Neural progenitor cell (in vitro differentiated cells): ENCODE data around the gene PEAR1. TPM values are rescaled to one million over a fixed set of nuclear protein-coding genes. Genes with fewer than 3 reads are reported as not detected.
A peak's percentile ranks its signal among the peaks of the same experiment; 100 is the strongest.
"Not testable (repeated sequence)": the region's sequence is repeated elsewhere in the genome, so short reads cannot be mapped to it uniquely, and the experiment has no call there.

Source experiments
- DNase-seq: peaks from one replicate; pipeline ENCODE4 v3.0.0-alpha.2; 2016; ENCODE audit warnings: low spot score
- H2AFZ ChIP-seq: fragments of 200-600 bp; sonication (generic); replicated peaks from 2 replicates; pipeline ENCODE4 v1.6.1; 2016; ENCODE audit warnings: antibody characterized with exemption
- H3F3A ChIP-seq: fragments of 200-600 bp; sonication (generic); 2 replicates; pipeline ENCODE4 v1.6.1; 2016; ENCODE audit warnings: antibody characterized with exemption, low read depth
- H3K27ac ChIP-seq: fragments of 200-600 bp; sonication (generic); 2 replicates; pipeline ENCODE4 v1.5.1; 2016; ENCODE audit warnings: mild to moderate bottlenecking
- H3K27me3 ChIP-seq: fragments of 200-600 bp; sonication (generic); 2 replicates; pipeline ENCODE4 v1.6.1; 2016; ENCODE audit warnings: mild to moderate bottlenecking, moderate library complexity
- H3K36me3 ChIP-seq: fragments of 200-600 bp; sonication (generic); 2 replicates; pipeline ENCODE4 v1.5.1; 2016
- H3K4me1 ChIP-seq: fragments of 200-600 bp; sonication (generic); 2 replicates; pipeline ENCODE4 v1.6.1; 2016; ENCODE audit warnings: mixed run types
- H3K4me2 ChIP-seq: fragments of 200-600 bp; sonication (generic); 2 replicates; pipeline ENCODE4 v1.6.1; 2016
- H3K4me3 ChIP-seq: fragments of 200-600 bp; sonication (generic); 2 replicates; pipeline ENCODE4 v1.5.1; 2016
- H3K79me2 ChIP-seq: fragments of 200-600 bp; sonication (generic); 2 replicates; pipeline ENCODE4 v1.6.1; 2016; ENCODE audit warnings: low read depth
- H3K9ac ChIP-seq: fragments of 200-600 bp; sonication (generic); 2 replicates; pipeline ENCODE4 v1.6.1; 2016
- H3K9me3 ChIP-seq: fragments of 200-600 bp; sonication (generic); 2 replicates; pipeline ENCODE4 v1.5.1; 2016; ENCODE audit warnings: low read depth
- H4K20me1 ChIP-seq: fragments of 200-600 bp; sonication (generic); 2 replicates; pipeline ENCODE4 v1.6.1; 2016; ENCODE audit warnings: low read depth
- H3K27ac Mint-ChIP-seq: 3 replicates; pipeline ENCODE4 v1.8.0; 2021; ENCODE audit warnings: mixed read lengths
- H3K27me3 Mint-ChIP-seq: 2 replicates; pipeline ENCODE4 v1.8.0; 2022; ENCODE audit warnings: low read depth, mild to moderate bottlenecking, inconsistent platforms, moderate library complexity, mixed read lengths; ENCODE audit not compliant: insufficient read depth
- H3K36me3 Mint-ChIP-seq: 3 replicates; pipeline ENCODE4 v1.8.0; 2021; ENCODE audit warnings: mixed read lengths
- H3K4me1 Mint-ChIP-seq: 3 replicates; pipeline ENCODE4 v1.8.0; 2021; ENCODE audit warnings: mixed read lengths
- H3K4me3 Mint-ChIP-seq: 3 replicates; pipeline ENCODE4 v1.8.0; 2021; ENCODE audit warnings: mild to moderate bottlenecking, moderate library complexity, mixed read lengths
- H3K9me3 Mint-ChIP-seq: 3 replicates; pipeline ENCODE4 v1.8.0; 2020; ENCODE audit warnings: mixed read lengths
- EZH2 ChIP-seq: fragments of 200-600 bp; sonication (generic); IDR thresholded peaks from 2 replicates; pipeline ENCODE4 v1.6.1; 2017; ENCODE audit warnings: antibody characterized with exemption, mild to moderate bottlenecking, moderate library complexity
- EZH2phosphoT487 ChIP-seq: fragments of 200-600 bp; sonication (generic); IDR thresholded peaks from 2 replicates; pipeline ENCODE4 v1.6.1; 2017; ENCODE audit warnings: antibody characterized with exemption
- total RNA-seq: library from RNA; depleted of rRNA; stranded (reverse); fragments of >200 nt; gene quantifications from 2 replicates; pipeline ENCODE4 v1.2.3, GENCODE V29; 2015; ENCODE audit warnings: low replicate concordance
- TF ChIP-seq, protein P1 (sequence below): fragments of 200-600 bp; sonication (generic); IDR thresholded peaks from 2 replicates; pipeline ENCODE4 v1.5.1; 2017; ENCODE audit warnings: antibody characterized with exemption, mild to moderate bottlenecking

The PEAR1 gene
- total RNA-seq, 1 donor from 2014 or later, result not detected

- Mint-ChIP-seq H3K4me1 (peaks cover 17% of the 10 kb centered on the region), H3K9me3 (peaks cover 9% of the 10 kb centered on the region), H3K27me3 (peaks cover 85% of the 10 kb centered on the region), H3K36me3 (no peaks in the 10 kb centered on the region), H3K27ac (no peak overlapping the region), H3K4me3 (no peak overlapping the region)
- peaks cover 17% of the 10 kb centered on the region for H3K4me1 ChIP-seq
- no peaks in the 10 kb centered on the region for H3K36me3 ChIP-seq
- H3K9me3 ChIP-seq, result no peaks in the 10 kb centered on the region
- H3K4me2 ChIP-seq, result peak overlapping the region; percentile 63
- peaks cover 28% of the 10 kb centered on the region for H4K20me1 ChIP-seq
- H3K79me2 ChIP-seq, result no peaks in the 10 kb centered on the region
- no peak for DNase-seq
- H3F3A ChIP-seq, result no peaks in the 10 kb centered on the region
- TF ChIP-seq, protein P1, sequence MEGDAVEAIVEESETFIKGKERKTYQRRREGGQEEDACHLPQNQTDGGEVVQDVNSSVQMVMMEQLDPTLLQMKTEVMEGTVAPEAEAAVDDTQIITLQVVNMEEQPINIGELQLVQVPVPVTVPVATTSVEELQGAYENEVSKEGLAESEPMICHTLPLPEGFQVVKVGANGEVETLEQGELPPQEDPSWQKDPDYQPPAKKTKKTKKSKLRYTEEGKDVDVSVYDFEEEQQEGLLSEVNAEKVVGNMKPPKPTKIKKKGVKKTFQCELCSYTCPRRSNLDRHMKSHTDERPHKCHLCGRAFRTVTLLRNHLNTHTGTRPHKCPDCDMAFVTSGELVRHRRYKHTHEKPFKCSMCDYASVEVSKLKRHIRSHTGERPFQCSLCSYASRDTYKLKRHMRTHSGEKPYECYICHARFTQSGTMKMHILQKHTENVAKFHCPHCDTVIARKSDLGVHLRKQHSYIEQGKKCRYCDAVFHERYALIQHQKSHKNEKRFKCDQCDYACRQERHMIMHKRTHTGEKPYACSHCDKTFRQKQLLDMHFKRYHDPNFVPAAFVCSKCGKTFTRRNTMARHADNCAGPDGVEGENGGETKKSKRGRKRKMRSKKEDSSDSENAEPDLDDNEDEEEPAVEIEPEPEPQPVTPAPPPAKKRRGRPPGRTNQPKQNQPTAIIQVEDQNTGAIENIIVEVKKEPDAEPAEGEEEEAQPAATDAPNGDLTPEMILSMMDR, result no peak
- TF ChIP-seq EZH2phosphoT487 (peak; percentile 92), EZH2 (peak; percentile 72)
- H2AFZ ChIP-seq, result no peak overlapping the region
- peaks cover 100% of the 10 kb centered on the region for H3K27me3 ChIP-seq
- H3K27ac ChIP-seq, result no peak overlapping the region
- no peak overlapping the region for H3K9ac ChIP-seq
- peak overlapping the region; percentile 35 for H3K4me3 ChIP-seq
Observed at GRCh38 chr1:156924478-156925153, 31.1 kb downstream of the PEAR1 start.

DNA sequence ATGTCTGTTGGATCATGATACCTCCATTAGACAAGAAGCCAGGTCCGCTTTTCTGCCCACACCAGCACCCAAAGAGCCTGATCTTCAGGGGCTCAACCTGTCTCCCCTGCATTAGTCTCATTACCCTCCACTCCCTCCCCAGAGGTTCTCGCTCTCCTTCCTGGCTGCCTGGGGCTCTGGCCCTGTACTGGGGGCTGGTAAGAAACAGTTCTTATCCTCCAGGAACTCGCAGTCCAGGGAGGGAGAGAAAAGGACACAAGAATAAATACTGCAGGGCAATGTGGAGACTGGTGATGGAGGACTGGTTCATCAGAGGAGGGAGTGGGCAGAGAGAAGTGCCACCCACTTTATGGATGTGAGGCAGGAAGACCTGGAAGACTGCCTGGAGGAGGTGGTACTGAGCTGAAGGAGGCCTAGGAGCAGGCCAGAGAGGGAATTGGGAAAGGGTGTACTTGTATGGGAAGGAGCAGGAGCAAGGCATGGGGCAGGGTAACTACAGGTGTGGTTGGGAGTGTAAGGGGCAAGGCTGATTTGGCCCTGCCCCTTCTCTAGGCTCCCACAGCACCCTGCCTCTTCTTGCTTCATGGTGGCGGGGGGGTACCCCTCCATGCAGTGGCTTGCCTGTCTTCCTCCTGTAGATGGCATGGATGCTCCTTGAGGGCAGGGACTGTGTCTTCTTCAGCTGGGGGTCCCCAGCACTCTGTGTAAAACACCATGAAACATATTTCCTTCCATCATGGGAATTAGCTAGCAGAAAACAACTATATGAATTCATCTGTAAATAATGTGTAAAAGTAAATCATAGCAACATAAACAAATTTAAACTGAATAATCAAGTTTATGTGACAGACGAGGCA, 31.9 kb downstream of the PEAR1 start:
- H3K27ac ChIP-seq, result no peak overlapping the region
- H3K4me2 ChIP-seq, result no peak overlapping the region
- Mint-ChIP-seq H3K9me3 (peaks cover 9% of the 10 kb centered on the region), H3K27ac (no peak overlapping the region), H3K4me1 (peaks cover 17% of the 10 kb centered on the region), H3K36me3 (no peaks in the 10 kb centered on the region), H3K27me3 (peaks cover 82% of the 10 kb centered on the region), H3K4me3 (peak overlapping the region; percentile 62)
- H2AFZ ChIP-seq, result no peak overlapping the region
- no peaks in the 10 kb centered on the region for H3K36me3 ChIP-seq
- TF ChIP-seq, protein P1, result no peak
- TF ChIP-seq EZH2phosphoT487 (no peak), EZH2 (no peak)
- H3K27me3 ChIP-seq, result peaks cover 100% of the 10 kb centered on the region
- no peak for DNase-seq
- no peak overlapping the region for H3K4me3 ChIP-seq
- no peak overlapping the region for H3K9ac ChIP-seq
- H3K9me3 ChIP-seq, result no peaks in the 10 kb centered on the region
- H3K79me2 ChIP-seq, result no peaks in the 10 kb centered on the region
- no peaks in the 10 kb centered on the region for H3F3A ChIP-seq
- H3K4me1 ChIP-seq, result peaks cover 17% of the 10 kb centered on the region
- peaks cover 28% of the 10 kb centered on the region for H4K20me1 ChIP-seq

DNA sequence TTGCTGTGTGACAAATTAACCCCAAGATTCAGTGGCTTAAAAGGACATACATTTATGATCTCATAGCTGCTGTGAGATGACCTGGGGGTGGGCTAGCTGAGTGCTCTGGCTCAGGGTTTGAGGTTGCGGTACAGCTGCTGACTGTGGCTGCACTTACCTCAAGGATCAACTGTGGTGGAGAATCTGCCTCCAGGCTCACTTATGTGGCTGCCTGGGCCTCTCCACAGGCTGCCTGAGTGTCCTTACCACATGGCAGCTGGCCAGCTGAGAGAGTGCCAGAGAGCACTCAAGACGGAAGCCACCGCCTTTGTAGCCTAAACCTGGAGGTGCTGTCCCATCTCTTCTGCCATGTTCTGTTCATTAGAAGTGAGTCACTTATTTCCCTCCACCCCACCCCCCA, 32.7 kb downstream of the PEAR1 start:
- Mint-ChIP-seq H3K27ac (no peak overlapping the region), H3K9me3 (peaks cover 5% of the 10 kb centered on the region), H3K4me1 (peaks cover 15% of the 10 kb centered on the region), H3K27me3 (peaks cover 79% of the 10 kb centered on the region), H3K36me3 (no peaks in the 10 kb centered on the region), H3K4me3 (no peak overlapping the region)
- no peaks in the 10 kb centered on the region for H3K36me3 ChIP-seq
- TF ChIP-seq, protein P1, result no peak
- TF ChIP-seq EZH2 (no peak), EZH2phosphoT487 (no peak)
- no peak overlapping the region for H3K4me3 ChIP-seq
- H3K4me2 ChIP-seq, result no peak overlapping the region
- no peak overlapping the region for H2AFZ ChIP-seq
- no peaks in the 10 kb centered on the region for H3K79me2 ChIP-seq
- no peak overlapping the region for H3K27ac ChIP-seq
- H3K9ac ChIP-seq, result no peak overlapping the region
- peaks cover 13% of the 10 kb centered on the region for H3K4me1 ChIP-seq
- peaks cover 100% of the 10 kb centered on the region for H3K27me3 ChIP-seq
- H3K9me3 ChIP-seq, result no peaks in the 10 kb centered on the region
- H3F3A ChIP-seq, result no peaks in the 10 kb centered on the region
- DNase-seq, result no peak
- H4K20me1 ChIP-seq, result peaks cover 22% of the 10 kb centered on the region

DNA sequence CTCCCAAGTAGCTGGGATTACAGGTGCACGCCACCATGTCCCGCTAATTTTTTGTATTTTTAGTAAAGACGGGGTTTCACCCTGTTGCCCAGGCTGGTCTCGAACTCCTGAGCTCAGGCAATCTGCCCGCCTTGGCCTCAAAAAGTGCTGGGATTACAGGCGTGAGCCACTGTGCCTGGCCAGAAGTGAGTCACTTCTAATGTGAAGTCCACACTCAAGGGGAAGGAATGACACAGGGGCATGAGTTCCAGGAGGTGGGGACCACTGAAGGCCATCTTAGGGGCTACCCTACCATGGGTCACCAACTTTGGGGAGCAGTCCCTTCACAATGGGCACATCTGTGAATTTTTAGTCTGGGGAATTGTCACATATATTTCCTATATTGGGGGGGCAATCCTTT, 33.2 kb downstream of the PEAR1 start:
- H3K4me1 Mint-ChIP-seq, result peaks cover 15% of the 10 kb centered on the region
- H3K4me2 ChIP-seq, H3K36me3 ChIP-seq, H3K27ac Mint-ChIP-seq, H3K9me3 Mint-ChIP-seq, DNase-seq, H3F3A ChIP-seq, H3K27ac ChIP-seq, H3K9me3 ChIP-seq, H3K9ac ChIP-seq, H3K79me2 ChIP-seq, H2AFZ ChIP-seq, H3K4me3 ChIP-seq, H3K36me3 Mint-ChIP-seq: not testable (repeated sequence)
- H3K27me3 ChIP-seq, result peaks cover 99% of the 10 kb centered on the region
- H3K4me1 ChIP-seq, result peaks cover 13% of the 10 kb centered on the region
- peaks cover 75% of the 10 kb centered on the region for H3K27me3 Mint-ChIP-seq
- peaks cover 20% of the 10 kb centered on the region for H4K20me1 ChIP-seq
- H3K4me3 Mint-ChIP-seq, result peak overlapping the region; percentile 27
